NCI-H1105 treated with DMSO at 0.1 percent for 48 hours (cell line): ENCODE data around the gene MCM6.
A peak's percentile ranks its signal among the peaks of the same experiment; 100 is the strongest.
"Not testable (repeated sequence)": the region's sequence is repeated elsewhere in the genome, so short reads cannot be mapped to it uniquely, and the experiment has no call there.

Experiments
- DNase-seq: peaks from one replicate; lab custom pipeline; 2025; lab: John Stamatoyannopoulos, UW

The MCM6 gene

DNA sequence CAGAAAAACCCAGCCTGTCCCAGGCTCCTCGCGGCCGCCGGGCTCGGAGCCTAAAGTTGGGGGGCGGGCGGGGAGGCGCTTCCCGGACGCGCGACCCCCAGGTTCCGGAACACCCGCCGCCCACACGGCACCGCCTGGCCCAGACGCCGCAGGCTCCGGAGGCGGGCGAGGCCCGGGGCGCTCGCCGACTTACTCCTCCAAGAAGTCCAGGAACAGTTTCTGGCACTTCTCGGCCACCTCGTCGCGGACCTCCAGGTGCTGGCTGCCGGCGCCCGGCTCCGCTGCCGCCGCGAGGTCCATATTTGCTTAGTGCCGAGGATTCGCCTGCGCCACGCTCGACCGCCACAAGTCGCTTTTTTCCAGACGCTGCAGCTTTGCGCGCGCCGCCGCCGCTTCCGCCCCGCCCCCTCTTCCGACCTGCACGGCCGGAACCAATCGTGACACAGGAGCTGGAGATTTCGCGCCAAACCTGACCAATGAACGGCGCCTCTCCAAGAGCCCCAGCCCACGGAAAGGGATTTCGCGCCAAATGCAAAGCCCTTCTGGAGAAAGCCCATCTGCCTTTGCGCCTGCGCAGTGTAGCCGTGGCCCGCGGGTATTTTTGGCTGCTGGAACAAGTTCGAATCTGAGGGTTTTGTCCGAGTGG, at the start of gene MCM6:
TSS of gene MCM6 (minus strand) at position 378 of the 646 bp plus-strand sequence. CDS start at position 300, 78 bp downstream.
- DNase-seq = peak; percentile 95

DNA sequence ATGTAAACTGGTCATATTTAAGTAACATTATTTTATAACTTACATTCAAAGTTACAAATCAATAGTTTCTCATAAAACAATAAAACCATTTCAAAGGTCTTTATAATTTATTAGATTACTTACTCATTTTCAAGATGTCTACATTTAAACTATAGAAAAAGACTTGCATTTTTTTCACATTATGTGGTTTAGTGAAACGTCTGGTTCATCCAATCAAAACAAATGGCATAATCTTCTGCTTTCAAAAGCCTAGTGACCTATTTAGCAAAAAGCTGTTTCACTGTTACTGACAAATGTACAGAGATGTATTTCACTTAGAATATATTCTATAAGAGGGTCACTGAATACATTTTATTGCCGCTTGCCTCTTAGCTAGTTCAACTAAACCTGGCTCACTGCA, 49.3 kb upstream of the MCM6 start:
- no peak for DNase-seq

DNA sequence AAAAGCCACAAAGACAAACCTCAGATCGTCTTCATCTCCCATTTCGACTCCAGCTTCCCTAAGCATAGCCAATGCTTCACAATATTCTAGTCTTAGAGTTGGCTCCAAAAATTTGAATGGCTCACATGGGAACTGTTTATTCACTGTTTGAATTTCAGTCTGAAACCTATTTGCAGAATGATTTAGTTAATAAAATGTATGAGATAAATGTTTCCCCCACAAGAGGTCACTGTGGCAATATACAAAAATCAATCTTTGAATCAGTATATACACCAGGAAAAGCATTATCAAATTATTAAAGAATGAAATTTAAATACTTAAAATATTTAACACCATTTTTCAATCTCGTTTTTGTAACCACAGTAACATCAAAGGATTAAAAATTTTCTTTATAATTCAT, 40.0 kb upstream of the MCM6 start:
- DNase-seq = peak; percentile 47

DNA sequence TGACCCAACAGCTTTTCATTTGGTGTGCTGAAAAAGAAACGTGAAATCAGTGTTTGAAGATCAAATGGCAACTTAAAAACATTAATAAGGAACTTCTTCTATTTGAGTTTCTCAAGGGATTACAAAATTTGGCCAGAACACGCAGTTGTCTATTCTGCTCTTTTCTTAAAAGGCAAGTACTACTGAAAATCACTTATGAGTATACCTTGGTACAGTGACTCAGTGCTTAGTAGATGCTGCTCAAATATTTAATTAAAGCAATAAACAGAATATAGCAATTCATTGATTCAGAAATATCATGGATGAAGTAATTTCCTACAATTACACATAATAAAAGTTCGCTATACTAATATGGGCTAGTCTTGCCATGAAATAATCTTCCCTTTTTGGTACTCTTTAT, 38.2 kb upstream of the MCM6 start:
- no peak for DNase-seq

DNA sequence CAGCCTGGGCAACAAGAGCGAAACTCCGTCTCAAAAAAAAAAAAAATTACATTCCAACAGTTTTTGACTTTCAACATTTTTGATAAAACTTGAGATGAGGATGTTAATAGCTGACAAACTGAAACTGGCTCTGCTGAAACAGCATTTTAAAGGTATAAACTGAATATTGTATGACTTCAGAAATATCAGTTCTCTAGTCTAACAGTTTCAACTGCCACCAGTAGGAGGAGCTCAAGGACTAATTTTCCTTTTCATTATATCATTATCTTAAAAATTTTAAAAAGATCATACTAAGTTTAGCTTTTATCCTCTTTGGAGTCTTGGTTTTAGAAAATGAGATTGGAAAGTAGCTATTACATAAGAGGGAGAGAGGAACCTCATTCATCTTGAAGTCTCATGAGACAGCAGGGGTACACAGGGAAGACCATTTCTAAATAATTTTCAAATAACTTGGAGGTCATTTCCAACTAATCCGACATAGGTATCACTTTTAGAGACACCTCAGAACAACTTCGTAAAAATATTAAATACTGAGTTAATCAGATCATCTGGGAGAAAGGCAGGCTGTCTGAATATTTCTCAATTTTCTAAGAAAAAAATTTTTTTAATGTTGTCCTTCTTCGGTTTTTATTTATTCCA, 37.6 kb upstream of the MCM6 start:
- DNase-seq = peak; percentile 42

DNA sequence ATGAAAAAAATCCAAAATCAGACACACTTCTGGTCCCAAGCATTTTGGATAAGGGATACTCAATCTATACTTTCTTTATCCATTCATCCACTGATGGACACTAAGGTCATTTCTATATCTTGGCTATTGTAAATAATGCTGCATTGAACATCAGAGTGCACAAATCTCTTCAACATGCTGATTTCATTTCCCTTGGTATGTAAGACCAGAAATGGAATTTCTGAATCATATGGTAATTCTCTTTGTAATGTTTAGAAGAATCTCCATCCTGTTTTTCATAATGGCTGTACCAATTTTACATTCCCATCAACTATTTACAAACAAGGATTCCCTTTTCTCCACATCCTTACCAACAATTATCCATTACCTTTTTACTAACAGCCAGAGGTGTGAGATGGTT, 33.7 kb upstream of the MCM6 start:
- DNase-seq = no peak

DNA sequence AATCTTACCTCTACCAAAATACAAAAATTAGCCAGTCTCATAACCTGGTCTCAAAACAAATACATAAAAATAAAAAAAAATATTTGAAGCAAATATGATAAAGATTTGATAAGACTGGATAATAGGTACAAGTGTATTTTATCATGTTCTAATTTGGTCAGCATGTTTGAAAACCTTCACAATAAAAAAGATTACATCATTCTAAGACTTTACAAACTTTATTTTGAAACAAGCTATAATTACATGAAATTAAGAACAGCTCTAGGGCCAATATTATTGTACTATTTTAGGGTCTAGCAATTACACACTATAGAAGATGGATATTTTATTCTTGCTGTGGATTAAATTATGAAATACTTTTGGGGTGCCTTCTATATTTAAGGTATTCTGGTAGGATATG, 29.4 kb upstream of the MCM6 start:
- no peak for DNase-seq

DNA sequence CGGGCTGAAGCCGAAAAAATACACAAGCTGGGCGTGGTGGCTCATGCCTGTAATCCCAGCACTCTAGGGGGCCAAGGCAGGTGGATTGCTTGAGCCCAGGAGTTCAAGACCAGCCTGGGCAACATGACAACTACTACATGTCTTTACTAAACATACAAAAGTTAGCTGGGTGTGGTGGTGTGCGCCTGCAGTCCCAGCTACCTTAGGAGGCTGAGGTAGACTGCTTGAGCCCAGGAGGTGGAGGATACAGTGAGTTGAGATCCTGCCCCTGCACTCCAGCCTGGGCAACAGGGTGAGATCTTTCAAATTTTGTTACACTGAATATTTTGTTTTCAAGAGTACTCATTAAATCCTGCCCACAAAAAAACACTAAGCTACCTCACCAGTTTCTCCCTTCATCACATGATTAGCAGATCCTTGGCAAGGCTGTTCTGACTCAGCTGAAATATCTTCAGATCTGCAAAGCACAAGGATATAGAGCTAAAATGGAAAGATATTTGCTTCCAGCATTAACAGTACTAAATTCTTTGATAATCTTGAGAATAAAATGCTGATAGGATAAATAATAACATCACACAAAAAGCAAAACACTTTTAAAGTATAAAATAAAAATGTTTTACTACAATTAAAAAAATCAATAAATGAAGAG, 28.2 kb upstream of the MCM6 start:
- no peak for DNase-seq

DNA sequence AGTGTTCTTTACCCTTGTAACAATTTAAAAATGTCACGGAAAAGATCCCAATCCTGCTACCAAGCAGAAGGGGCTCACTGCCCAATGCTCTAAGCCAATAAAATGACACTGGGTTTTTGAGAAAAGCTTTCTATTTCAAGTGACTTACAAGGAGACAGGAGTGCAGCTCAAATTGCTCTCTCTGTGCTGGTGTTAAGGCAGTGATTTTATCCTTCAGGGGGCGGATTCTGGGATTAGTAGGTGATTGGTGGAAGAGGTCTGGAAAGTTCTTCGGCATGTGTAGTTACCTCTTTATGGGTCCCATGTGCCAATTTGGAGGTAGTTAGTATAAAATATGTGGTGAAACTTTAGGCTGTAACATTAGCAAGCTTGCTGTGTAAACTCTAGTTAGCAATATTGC, 27.4 kb upstream of the MCM6 start:
- no peak for DNase-seq

DNA sequence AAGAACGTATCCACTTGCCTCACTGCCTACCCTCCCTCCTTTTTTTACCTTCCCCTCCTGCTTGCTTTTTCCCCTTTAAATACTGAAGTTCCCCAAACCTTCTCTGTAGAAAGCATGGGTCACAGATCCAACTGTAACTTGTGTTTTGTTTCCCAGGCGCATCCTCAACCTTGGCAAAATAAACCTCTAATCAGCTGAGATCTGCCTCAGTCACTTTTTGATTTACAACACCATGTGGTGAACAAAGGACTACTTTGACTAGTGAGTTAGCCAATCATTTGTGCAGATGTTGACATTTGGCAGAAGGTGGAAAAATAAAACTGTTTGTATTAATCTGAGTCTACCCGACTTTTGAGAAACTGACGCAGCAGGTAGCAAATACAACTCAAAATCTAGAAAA, 23.3 kb upstream of the MCM6 start:
- DNase-seq = no peak

DNA sequence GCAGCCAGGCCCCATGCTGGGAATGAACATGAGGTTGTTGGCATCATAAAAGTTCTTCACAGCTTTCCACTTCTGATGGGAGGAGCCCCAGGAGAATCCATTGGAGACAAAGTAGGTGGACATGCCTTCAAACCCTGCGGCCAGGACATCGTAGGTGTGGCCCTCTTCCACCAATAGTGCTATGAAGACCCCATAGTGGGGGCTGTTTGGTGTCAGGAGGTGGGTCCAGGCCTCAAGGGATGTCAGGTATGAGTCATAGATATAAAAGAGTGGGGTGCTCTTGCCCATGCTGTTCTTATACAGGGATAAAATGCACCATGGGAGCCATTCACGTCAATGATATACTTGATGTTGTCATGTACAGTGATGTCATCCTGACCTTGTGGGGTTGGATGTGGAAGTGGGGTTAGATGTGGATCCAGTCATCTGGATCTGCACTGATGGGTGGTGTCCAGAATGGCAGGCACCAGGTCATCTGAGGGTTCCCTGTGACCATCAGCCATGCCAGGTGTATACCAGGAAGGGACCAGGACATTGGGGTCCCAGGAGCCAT, 22.1 kb upstream of the MCM6 start:
- no peak for DNase-seq

DNA sequence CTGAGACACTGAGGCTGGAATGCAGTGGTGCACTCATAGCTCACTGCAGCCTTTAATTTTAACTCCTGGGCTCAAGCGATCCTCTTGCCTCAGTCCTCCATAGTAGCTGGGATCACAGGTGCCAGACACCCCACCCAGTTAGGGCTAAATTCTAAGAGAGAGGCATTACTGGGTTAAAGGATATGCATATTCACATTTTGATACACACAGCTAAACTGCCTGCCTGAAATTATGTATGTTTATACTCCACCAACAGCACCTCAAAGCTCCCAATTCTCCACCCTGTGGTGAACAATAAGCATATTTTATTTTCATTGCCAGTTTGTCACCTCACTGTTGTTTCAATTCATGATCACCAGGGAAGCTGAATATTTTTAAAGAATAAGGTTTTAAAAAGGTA, 18.7 kb upstream of the MCM6 start:
- DNase-seq = no peak

DNA sequence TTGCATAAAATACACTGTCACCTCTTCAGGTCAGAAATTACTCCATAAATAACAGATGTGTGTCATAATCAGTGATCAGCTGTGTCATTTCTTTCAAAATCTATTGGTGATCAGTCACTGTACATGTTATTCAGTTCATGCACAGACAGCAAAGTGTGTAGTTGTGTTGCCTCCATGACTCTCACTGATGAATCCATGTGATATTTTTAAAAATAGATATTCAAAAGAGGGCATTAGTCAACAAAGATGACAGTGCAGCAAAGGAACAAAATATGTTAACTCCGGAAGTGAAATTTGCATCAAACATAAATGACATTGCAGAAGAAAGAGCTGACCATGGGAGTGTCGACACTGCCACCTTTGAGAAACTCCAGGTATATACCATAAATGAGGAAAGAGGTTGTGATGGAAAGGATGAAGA, 17.1 kb upstream of the MCM6 start:
- DNase-seq = no peak

DNA sequence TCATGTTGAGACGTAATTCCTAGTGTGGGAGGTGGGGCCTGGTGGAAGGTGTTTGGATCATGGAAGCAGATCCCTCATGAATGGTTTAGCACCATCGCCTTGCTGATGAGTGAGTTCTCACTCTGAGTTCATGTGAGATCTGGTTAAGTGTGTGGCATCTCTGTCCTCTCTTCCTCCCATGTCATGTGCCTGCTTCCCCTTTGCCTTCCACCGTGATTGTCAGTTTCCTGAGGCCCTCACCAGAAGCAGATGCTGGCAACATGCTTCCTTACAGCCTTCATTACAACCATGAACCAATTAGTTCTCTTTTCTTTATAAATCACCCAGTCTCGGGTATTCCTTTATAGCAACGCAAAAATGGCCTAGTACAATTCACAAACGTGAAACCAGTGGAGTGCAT, 14.6 kb upstream of the MCM6 start:
- no peak for DNase-seq

DNA sequence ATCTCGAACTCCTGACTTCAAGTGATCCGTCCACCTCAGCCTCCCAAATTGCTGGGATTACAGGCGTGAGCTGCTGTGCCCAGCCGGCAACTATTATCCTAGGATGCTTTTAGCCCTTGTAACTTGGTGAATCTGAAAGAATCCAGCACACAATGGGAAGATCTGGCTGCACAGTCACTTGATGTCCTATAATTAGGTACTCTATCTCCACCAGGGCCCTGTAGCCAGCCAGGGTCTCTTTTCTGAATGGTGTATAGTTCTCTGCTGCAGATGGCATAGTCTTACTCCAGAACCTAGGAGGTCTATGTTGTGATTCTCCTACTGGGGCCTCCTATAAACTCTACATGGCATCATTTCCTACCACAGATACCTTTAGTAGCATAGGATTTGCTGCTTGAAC, 13.9 kb upstream of the MCM6 start:
- DNase-seq = no peak

DNA sequence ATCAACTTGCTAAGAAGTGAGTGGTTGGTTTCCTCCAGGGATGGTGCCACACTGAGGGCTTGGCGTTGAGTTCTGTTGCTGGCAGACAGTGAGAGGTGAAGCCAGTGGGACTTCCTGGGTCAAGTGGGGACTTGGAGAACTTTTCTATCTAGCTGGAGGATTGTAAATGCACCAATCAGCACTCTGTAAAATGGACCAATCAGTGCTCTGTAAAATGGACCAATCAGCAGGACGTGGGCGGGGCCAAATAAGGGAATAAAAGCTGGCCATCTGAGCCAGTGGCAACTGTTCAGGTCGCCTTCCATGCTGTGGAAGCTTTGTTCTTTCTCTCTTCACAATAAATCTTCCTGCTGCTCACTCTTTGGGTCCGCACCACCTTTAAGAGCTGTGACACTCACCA, 12.3 kb upstream of the MCM6 start:
- not testable (repeated sequence) for DNase-seq

DNA sequence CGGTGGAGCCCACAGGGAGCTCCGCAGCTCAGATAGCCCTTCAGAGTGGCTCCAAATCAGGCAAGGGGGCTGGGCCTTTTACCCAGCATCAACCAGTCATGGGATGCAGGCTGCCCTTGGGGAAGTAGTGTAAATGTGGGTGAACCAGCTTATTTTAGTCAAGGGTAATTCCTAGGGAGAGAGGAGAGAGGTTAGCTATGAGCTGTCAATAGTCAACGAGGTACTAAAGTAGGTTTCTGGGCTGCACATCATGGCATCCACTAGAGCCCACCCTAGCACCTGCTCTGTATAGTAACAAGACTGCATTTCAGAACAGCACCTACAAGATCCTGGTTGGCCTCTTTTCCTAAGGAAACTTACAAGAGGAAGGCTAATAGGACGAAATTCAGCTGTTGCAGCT, 9.5 kb upstream of the MCM6 start:
- DNase-seq = no peak

DNA sequence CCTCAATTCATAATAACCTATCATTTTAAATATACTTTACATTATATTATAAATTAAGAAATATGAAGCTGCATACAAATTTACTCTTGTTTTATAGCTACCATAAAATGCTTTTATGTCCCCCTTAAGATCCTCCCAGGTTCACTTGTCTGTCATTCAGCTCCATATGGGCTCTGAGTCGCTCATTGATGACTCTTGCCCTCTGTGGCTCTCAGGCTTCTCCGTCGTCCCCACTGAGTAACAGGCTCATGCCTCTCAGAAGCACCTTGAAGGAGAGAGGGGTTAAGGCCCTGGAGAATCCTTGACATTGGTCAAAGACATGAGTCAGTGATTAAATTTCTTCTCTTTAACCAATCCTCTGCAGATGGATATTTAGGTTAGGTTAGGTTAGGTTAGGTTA, 6.2 kb upstream of the MCM6 start:
- DNase-seq = no peak

DNA sequence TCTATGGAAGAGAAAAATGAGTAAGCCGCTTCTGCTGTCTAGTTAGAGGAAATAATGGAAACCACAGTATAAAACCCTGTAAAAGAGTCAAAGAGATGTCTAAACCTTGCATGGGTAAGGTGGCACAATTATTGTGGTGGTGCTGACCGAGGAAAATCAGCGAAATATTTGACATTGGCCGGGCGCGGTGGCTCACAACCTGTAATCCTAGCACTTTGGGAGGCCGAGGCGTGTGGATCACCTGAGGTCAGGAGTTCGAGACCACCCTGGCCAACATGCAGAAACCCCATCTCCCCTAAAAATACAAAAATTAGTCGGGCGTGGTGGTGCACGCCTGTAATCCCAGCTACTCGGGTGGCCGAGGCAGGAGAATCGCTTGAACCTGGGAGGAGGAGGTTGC, 527 bp upstream of the MCM6 start:
- DNase-seq = not testable (repeated sequence)

DNA sequence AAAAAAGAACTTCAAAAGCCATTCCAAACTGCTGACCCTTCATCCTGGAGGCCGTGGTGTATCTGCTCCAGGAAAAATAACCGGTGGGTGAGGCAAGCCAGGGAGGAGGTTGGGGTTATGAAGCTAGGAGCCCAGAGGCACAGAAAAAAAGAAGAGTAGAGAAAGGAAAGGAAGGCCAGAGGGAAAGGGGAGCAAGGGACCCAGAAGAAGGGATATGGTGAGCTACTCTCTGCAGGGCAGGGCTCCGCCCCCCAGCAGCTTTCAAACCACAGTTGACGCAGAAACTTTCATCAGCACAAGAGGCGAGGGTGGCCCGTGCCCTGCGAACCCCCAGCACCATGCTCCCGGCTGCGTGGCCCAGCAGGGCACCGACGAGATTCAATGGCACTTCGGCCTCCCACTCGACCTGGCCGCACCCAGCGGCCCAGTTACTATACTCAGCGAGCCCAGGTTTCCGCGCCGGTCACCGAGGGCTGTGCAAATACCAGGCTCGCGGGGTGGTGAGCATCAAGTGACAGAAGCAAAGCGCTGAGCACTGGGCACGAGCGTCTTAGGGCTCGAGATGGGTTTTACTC, 665 bp downstream of the MCM6 start:
- peak; percentile 22 for DNase-seq

DNA sequence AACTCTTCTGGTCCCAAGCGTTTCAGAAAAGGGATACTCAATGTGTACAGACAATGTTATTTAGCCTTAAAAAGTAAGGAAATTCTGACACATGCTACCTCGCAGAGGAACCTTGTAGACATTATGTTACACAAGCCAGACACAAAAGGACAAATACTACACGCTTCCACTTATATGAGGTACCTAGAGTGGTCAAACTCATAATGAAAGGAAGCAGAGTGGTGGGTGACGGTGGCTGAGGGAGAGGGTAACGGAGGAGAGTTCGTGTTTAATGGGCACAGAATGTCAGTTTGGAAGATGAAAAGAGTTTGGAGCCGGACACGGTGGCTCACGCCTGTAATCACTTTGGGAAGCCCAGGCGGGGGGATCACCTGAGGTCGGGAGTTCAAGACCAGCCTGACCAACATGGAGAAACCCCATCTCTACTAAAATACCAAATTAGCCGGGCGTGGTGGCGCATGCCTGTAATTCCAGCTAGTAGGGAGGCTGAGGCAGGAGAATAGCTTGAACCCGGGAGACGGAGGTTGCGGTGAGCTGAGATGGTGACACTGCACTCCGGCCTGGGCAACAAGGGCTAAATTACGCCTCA, 1.4 kb downstream of the MCM6 start:
- DNase-seq = no peak

DNA sequence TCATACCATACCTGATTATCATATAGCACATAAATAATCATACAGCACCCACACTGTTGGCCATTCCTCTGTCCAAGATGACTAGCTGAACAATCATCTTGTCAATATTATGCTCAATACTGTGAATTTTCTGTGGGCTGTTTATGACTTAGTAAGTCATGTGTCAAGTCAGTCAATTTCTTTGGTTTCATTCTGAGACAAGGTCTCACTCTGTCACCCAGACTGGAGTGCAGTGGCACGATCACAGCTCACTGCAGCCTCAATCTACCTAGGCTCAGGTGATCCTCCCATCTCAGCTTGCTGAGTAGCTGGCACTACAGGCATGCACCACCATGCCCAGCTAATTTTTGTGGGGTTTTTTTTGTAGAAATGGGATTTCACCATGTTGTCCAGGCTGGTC, 5.7 kb downstream of the MCM6 start:
- DNase-seq = no peak

DNA sequence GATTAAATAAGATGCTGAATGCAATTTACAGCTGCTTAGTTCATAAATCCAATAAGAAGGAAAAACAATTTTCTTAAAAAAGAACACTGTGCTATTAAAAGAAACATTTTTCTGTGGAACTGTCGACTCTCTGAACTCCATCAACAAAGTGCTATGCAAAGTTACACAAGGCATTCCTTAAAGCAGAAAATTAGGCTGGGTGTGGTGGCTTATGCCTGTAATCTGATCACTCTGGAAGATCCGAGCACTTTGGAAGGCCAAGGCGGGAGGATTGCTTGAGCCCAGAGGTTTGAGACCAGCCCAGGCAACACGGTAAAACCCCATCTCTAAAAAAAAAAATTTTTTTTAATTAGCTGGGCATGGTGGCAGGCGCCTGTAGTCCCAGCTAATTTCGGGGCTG, 13.0 kb downstream of the MCM6 start:
- DNase-seq = no peak
